Type B pancreatic cell (in vitro differentiated cells): ENCODE results near the gene UQCR10. TPM values are rescaled to one million over a fixed set of nuclear protein-coding genes. Genes with fewer than 3 reads are reported as not detected.
A peak's percentile ranks its signal among the peaks of the same experiment; 100 is the strongest.

Experiments used
- DNase-seq: peaks from one replicate; pipeline ENCODE4 v3.0.0; 2021; ENCODE audit warnings: mixed read lengths; ENCODE audit not compliant: unreplicated experiment; ENCODE audit errors: extremely low spot score
- H3K27ac Mint-ChIP-seq: 2 replicates; pipeline ENCODE4 v1.8.0; 2021; ENCODE audit warnings: mild to moderate bottlenecking, mixed read lengths
- H3K27me3 Mint-ChIP-seq: 2 replicates; pipeline ENCODE4 v1.8.0; 2021; ENCODE audit warnings: mixed read lengths
- H3K36me3 Mint-ChIP-seq: 2 replicates; pipeline ENCODE4 v1.8.0; 2021; ENCODE audit warnings: mixed read lengths
- H3K4me1 Mint-ChIP-seq: one replicate; pipeline ENCODE4 v1.8.0; 2021; ENCODE audit warnings: mixed read lengths; ENCODE audit not compliant: unreplicated experiment
- H3K4me3 Mint-ChIP-seq: 2 replicates; pipeline ENCODE4 v1.8.0; 2021; ENCODE audit warnings: mild to moderate bottlenecking, mixed read lengths
- H3K9me3 Mint-ChIP-seq: 2 replicates; pipeline ENCODE4 v1.8.0; 2021; ENCODE audit warnings: mixed read lengths
- CTCF ChIP-seq: fragments of 200-600 bp; sonication (generic); conservative IDR thresholded peaks from 2 replicates; pipeline ENCODE4 v1.5.0; 2021; ENCODE audit warnings: antibody characterized with exemption, mild to moderate bottlenecking
- total RNA-seq: library from RNA; stranded (reverse); gene quantifications from 2 replicates; pipeline ENCODE4 v1.2.1, GENCODE V29; 2021; ENCODE audit warnings: low replicate concordance

The UQCR10 gene
- total RNA-seq, 1 donor from 2014 or later, result 137 TPM

DNA sequence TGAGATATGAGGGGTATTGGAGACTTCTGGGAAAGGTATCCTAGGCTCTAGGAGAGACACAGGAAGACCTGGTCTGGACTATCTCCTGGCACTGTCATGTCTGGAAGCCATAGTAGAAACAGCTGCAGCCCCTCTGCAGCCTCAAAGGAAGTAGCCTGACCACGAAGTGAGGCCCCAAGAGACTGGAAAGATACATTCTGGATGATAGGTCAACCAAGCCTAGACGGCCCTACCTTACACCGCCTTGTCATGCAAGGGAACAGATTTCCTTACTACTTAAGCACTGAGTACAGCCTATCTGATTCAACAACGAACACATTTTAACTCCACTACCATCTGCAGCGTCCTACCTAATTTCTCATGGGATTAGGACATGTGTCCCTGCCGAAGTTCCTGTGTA is 31.1 kb downstream of the UQCR10 start:
- Mint-ChIP-seq H3K4me1 (peaks cover 13% of the 10 kb centered on the region), H3K36me3 (peaks cover 20% of the 10 kb centered on the region), H3K27me3 (no peaks in the 10 kb centered on the region), H3K4me3 (no peak overlapping the region), H3K9me3 (no peaks in the 10 kb centered on the region), H3K27ac (peak overlapping the region; percentile 69)
- no peak for DNase-seq
- TF ChIP-seq CTCF, result no peak

DNA sequence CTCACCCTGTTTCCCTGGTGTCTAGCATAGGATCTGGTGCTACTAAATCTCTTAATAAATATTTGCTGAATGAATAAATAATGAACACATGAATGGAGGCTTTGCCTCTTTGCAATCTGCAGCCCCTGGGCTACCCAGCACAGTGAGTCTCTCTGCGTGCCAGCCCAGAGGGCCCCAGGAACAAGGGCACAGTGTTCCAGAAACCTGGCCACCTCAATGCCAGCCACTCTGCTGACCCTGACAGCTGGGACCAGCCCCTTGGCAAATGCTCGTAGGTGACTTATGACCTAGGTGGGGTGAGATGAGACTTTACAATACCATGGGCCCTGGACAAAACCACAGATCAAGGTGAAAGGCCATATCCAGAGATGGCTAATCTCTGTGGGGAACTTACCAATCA is 31.6 kb downstream of the UQCR10 start:
- H3K4me3 Mint-ChIP-seq, result no peak overlapping the region
- no peak for DNase-seq
- H3K27me3 Mint-ChIP-seq, result no peaks in the 10 kb centered on the region
- peaks cover 23% of the 10 kb centered on the region for H3K36me3 Mint-ChIP-seq
- peak overlapping the region; percentile 69 for H3K27ac Mint-ChIP-seq
- TF ChIP-seq CTCF, result no peak
- no peaks in the 10 kb centered on the region for H3K9me3 Mint-ChIP-seq
- H3K4me1 Mint-ChIP-seq, result peaks cover 13% of the 10 kb centered on the region

DNA sequence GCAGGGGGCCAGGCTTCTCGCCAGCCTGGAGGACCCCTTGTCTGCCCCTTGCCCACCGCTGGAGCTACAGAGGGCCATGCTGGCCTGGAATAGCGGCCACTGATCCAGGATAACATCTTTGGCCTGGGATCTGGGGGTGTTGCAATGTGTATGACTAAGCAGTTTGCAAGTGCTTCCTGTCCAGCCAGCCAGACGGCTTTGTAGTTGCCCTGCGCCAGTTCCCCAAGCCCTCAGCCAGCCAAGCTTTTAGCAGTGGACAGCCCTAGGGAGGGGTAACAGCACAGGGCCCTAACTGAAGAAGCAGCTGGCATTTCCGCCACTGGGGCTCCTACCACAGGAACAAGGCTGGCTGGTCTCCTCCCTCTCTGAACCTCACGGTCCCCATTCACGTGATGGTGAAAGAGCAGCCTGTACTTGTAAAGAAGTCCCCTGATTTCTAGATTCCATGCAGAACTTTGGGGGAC is 32.1 kb downstream of the UQCR10 start:
- peaks cover 23% of the 10 kb centered on the region for H3K36me3 Mint-ChIP-seq
- peak overlapping the region; percentile 69 for H3K27ac Mint-ChIP-seq
- H3K4me1 Mint-ChIP-seq, result peaks cover 13% of the 10 kb centered on the region
- H3K27me3 Mint-ChIP-seq, result no peaks in the 10 kb centered on the region
- H3K9me3 Mint-ChIP-seq, result no peaks in the 10 kb centered on the region
- no peak for TF ChIP-seq CTCF
- DNase-seq, result no peak
- no peak overlapping the region for H3K4me3 Mint-ChIP-seq

DNA sequence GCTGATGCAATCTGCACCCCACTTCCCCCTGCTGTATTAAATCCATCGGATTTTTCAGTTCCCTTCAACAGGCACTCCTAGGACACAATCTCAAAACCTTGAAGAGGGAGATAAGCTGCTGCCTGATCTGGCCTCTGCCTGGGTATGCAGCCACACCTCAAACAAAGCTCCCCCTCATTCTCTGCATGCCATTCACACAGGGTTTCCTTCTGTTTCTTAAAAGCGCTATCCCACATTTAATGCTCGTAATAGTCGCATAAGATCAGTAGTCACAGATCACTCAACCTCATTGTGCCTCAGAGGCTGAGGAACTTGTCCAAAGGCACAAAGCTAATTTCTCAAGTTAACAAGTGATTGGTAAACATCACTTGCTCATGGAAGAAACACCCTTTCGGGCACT is 34.0 kb downstream of the UQCR10 start:
- no peak for TF ChIP-seq CTCF
- DNase-seq, result no peak
- Mint-ChIP-seq H3K36me3 (peaks cover 33% of the 10 kb centered on the region), H3K4me3 (peak overlapping the region; percentile 37), H3K27me3 (no peaks in the 10 kb centered on the region), H3K4me1 (peaks cover 9% of the 10 kb centered on the region), H3K9me3 (no peaks in the 10 kb centered on the region), H3K27ac (peak overlapping the region; percentile 88)

DNA sequence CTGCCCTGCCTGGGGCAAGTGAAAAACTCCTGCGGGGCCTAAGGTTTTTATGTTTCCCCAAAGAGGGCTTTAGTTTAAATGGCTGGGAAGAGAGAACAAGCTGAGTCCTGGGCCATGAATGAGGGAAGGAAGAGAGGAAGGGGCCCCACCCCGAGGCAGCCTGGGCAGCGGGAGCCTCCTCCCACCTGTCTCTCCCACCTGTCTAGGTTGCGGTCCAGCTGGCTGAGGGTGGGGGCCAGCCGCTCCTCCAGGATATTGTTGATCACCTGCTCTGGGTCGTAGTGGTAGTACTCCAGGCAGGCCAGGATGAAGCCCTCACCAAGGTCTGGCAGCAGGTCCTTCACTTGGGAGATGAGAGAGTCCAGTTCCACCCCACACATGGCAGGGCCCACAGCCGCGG is 34.6 kb downstream of the UQCR10 start:
- H3K9me3 Mint-ChIP-seq, result no peaks in the 10 kb centered on the region
- H3K36me3 Mint-ChIP-seq, result peaks cover 34% of the 10 kb centered on the region
- no peaks in the 10 kb centered on the region for H3K27me3 Mint-ChIP-seq

More for the DNA sequence above, 34.6 kb downstream of the UQCR10 start:
- Mint-ChIP-seq H3K4me1 (peaks cover 9% of the 10 kb centered on the region), H3K4me3 (no peak overlapping the region), H3K27ac (peak overlapping the region; percentile 88)
- no peak for TF ChIP-seq CTCF
- DNase-seq, result no peak
